Spinal cord (tissue), 10 donors: Measurements from ENCODE around the gene ACAT2. TPM values are rescaled to one million over a fixed set of nuclear protein-coding genes. Genes with fewer than 3 reads are reported as not detected.
"Not testable (repeated sequence)": the region's sequence is repeated elsewhere in the genome, so short reads cannot be mapped to it uniquely, and the experiment has no call there.

Source experiments
- DNase-seq, 6 donors: peaks; one replicate each; pipeline versions ENCODE4 v3.0.0 to v3.0.0-alpha.2; 2013 to 2015; ENCODE audit warnings: low spot score in 6 of 6, low read depth in 4 of 6
- H3K27ac ChIP-seq: one replicate; pipeline ENCODE4 v1.5.1; 2013; ENCODE audit warnings: low read depth, low read length, control low read depth
- H3K27me3 ChIP-seq: one replicate; pipeline ENCODE4 v1.6.1; 2013; ENCODE audit warnings: low read length; ENCODE audit not compliant: control insufficient read depth, insufficient read depth
- H3K36me3 ChIP-seq: one replicate; pipeline ENCODE4 v1.6.1; 2013; ENCODE audit warnings: low read length; ENCODE audit not compliant: control insufficient read depth, insufficient read depth
- H3K4me1 ChIP-seq: one replicate; pipeline ENCODE4 v1.6.1; 2013; ENCODE audit warnings: low read length; ENCODE audit not compliant: control insufficient read depth, insufficient read depth
- H3K4me3 ChIP-seq: one replicate; pipeline ENCODE4 v1.5.1; 2013; ENCODE audit warnings: low read depth, low read length, control low read depth
- H3K9me3 ChIP-seq: one replicate; pipeline ENCODE4 v1.6.1; 2013; ENCODE audit warnings: low read length; ENCODE audit not compliant: control insufficient read depth, insufficient read depth
- WGBS: methylation state at CpG from one replicate; pipeline ENCODE4 v1.1.5; 2013; ENCODE audit warnings: missing lambda C conversion rate; ENCODE audit not compliant: insufficient coverage; 5-methylcytosine and 5-hydroxymethylcytosine counted together
- polyA plus RNA-seq, 2 donors: library from polyadenylated mRNA; unstranded; fragments of 120-200 nt; gene quantifications; one replicate each; pipeline ENCODE4 v1.2.1, GENCODE V29; 2013; ENCODE audit not compliant: insufficient read length in 2 of 2
- total RNA-seq, 2 donors: library from RNA; depleted of rRNA in 1 of 2; stranded (reverse); fragments of 120-200 nt in 1 of 2; fragments of >200 nt in 1 of 2; gene quantifications; one replicate each; pipeline versions ENCODE4 v1.2.3 to v1.2.4, GENCODE V29; 2013 to 2014
- donor health status: healthy.

ACAT2 gene
- total and polyA plus RNA-seq, 4 donors = 69.6 to 136 (median 98.2) TPM

DNA sequence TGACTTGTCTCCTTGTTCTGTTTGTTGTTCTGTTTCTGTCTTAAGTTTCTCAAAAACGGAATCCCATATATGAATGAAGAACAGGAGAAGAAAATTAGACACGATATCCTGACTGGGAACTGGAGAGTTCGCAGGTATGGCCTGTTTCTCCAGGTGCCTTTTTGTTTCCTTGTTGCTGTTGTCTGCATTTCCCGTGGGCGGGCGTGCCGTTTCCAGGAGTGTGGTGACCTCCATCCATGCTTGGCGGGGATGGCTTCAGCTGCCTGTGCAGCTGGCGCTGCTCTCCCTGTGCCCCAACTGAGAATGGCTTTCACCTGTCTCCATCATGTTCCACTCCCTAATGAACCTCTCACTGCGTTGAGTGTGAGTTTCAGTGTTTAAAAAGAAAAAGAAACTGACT is 42.7 kb downstream of the ACAT2 start:
- Histone ChIP-seq H3K27me3 (no peaks in the 10 kb centered on the region), H3K9me3 (no peaks in the 10 kb centered on the region), H3K36me3 (peaks cover 13% of the 10 kb centered on the region), H3K4me3 (no peak overlapping the region), H3K27ac (no peak overlapping the region), H3K4me1 (no peaks in the 10 kb centered on the region)
- DNase-seq = no peak
- WGBS = 92% methylated on average over 7 of the region's 10 CpGs

DNA sequence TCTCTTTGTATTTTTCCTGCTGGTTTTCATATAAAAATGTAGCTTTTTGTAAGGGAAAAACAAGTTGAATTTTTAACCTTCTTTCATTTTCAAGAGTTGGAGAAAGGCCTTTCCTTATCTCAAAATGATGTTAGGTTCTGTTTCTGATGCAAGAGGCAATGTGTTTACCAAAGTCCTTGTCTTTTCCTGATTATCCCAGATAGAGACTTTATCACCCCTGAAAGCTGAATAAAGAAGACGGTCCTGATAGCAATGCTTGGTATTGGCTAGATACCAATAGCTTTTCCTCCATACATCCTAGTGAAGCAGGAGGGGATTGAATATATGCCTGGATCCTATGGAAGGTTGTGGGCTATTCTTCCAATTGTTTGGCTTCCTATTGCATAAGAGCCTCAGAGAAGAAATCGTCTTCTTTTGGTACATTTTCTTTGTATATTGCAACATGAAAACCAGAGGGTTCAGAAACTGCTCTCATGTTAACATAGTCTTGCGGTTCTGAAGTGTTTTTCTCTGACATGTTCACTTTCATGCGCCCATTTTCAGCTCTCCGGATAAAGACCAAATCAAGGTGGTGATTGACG is 43.7 kb downstream of the ACAT2 start:
- H3K27me3 ChIP-seq = no peaks in the 10 kb centered on the region
- peaks cover 3% of the 10 kb centered on the region for H3K36me3 ChIP-seq
- H3K9me3 ChIP-seq = no peaks in the 10 kb centered on the region
- no peak overlapping the region for H3K4me3 ChIP-seq
- H3K27ac ChIP-seq = no peak overlapping the region
- DNase-seq = no peak
- 95% methylated on average over 4 of the region's 6 CpGs for WGBS
- no peaks in the 10 kb centered on the region for H3K4me1 ChIP-seq

DNA sequence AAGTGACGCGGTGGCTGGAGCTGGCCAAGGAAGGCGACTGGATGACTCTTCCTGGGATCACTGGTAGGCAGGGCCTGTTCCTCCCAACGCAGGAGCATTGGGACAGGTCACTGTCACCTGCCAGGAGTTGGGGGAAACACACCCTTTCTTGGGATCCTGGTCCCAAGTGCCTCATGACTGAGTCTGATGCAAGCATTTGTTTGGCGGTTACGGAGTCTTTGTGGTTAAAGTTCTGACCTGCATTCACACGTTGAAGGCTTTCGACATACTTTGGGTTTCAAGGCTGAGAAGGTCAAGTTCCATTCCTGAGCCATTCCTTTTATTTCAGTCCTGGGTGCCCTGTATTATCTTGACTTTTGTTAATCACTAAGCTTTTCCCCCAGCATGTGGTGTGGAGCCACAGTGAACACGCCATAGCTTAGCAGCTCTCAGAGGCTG is 44.2 kb downstream of the ACAT2 start:
- H3K36me3 ChIP-seq = no peaks in the 10 kb centered on the region
- H3K27me3 ChIP-seq = no peaks in the 10 kb centered on the region
- H3K27ac ChIP-seq = no peak overlapping the region
- H3K4me3 ChIP-seq = no peak overlapping the region
- H3K4me1 ChIP-seq = no peaks in the 10 kb centered on the region
- no peak for DNase-seq
- WGBS = 87% methylated on average over 7 of the region's 9 CpGs
- H3K9me3 ChIP-seq = no peaks in the 10 kb centered on the region

DNA sequence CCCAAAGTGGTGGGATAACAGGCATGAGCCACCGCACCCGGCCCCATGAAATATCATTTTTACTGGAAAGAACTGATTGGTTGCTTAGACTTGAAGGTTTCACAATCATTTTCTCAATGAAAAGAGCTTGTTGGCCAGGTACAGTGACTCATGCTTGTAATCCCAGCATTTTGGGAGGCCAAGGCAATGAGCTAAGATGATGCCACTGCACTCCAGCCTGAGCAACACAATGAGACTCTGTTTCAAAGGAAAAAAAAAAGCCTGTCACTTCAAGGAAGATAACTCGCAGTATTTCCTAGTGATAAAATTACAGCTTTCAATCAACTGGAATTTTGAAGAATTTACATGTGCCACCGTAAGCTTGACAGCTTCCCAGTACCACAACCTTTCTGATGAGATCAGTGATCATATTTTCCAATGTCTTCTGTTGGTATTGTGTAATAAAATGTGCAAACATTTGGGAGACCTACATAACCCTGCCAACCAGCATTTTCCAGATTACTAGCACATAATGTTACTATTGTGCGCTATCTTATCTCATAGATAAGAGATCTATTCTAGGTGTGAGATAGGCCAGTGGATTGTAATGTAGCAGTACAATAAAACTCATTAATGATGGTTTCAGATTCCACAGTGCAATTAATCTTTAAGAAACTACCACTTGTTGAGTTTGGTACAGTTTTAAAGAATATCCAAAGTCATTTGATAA is 45.5 kb downstream of the ACAT2 start:
- H3K4me1 ChIP-seq = no peaks in the 10 kb centered on the region
- H3K4me3 ChIP-seq = no peak overlapping the region
- no peaks in the 10 kb centered on the region for H3K36me3 ChIP-seq
- DNase-seq = no peak
- 93% methylated on average over 2 of the region's 5 CpGs for WGBS
- no peaks in the 10 kb centered on the region for H3K9me3 ChIP-seq
- no peak overlapping the region for H3K27ac ChIP-seq
- no peaks in the 10 kb centered on the region for H3K27me3 ChIP-seq

DNA sequence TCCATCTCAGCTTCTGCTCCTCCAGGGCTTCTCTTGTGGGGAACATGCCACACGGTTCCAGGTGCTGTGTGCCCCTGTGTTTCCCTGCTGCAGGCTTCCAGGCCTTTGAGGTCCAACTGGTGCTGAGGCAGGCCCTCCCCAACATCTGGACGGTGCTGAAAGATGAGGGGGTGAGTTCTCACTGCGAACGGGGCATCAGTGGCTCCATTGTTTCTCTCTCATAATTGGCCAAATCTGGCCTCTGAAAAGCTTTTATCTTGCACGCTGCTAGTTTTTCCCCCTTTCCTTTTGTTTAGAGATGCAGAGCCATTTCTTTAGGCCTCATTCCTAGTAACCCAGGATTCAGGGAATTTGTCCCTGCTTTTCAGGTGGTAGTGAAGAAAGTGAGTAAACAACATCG is 46.8 kb downstream of the ACAT2 start:
- no peak for DNase-seq
- Histone ChIP-seq H3K4me1 (no peaks in the 10 kb centered on the region), H3K36me3 (no peaks in the 10 kb centered on the region), H3K9me3 (no peaks in the 10 kb centered on the region), H3K27ac (no peak overlapping the region), H3K4me3 (no peak overlapping the region), H3K27me3 (no peaks in the 10 kb centered on the region)
- WGBS = 71% methylated on average over 3 of the region's 6 CpGs

DNA sequence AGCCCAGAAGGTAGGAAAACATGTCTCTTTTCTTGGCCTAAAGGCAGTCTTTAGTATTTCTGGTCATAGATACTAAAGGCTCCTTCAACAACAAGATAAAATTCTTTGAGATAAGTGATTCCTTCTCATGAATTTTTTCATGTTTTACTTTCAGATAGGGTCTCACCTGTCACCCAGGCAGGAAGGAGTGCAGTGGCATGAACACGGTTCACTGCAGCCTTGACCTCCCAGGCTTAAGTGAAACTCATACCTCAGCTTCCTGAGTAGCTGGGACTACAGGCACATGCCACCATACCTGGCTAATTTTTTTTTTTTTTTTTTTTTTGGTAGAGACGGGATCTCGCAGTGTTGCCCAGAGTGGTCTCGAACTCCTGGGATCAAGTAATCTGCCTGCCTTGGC is 47.3 kb downstream of the ACAT2 start:
- Histone ChIP-seq H3K4me3 (no peak overlapping the region), H3K36me3 (no peaks in the 10 kb centered on the region), H3K27me3 (no peaks in the 10 kb centered on the region), H3K9me3 (no peaks in the 10 kb centered on the region), H3K27ac (no peak overlapping the region), H3K4me1 (no peaks in the 10 kb centered on the region)
- no peak for DNase-seq
- WGBS = 100% methylated on average over 2 of the region's 4 CpGs

DNA sequence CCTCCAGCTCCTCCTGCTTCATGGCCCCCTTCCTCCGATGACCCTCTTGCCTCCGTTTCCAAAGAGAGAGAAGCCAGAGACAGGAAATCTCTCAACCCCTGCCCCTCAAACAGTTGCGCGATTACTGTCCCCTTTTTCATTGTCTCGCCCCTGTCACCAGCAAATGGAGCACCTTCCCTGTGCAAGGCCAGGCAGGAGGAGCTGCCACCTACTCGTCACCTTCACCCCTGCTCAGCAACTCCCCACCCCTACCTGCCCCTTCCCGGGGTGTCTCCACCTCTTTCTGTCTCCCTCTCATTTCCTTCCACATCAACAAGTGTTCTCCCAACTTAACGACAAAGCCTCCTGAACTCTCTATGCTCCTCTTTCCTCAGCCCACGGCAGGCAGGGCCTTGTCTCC is 51.9 kb downstream of the ACAT2 start:
- no peak overlapping the region for H3K4me3 ChIP-seq
- DNase-seq = no peak
- no peak overlapping the region for H3K27ac ChIP-seq
- 85% methylated on average over 9 of the region's 9 CpGs for WGBS
- H3K9me3 ChIP-seq = no peaks in the 10 kb centered on the region
- H3K4me1 ChIP-seq = no peaks in the 10 kb centered on the region
- H3K27me3 ChIP-seq = no peaks in the 10 kb centered on the region
- no peaks in the 10 kb centered on the region for H3K36me3 ChIP-seq

DNA sequence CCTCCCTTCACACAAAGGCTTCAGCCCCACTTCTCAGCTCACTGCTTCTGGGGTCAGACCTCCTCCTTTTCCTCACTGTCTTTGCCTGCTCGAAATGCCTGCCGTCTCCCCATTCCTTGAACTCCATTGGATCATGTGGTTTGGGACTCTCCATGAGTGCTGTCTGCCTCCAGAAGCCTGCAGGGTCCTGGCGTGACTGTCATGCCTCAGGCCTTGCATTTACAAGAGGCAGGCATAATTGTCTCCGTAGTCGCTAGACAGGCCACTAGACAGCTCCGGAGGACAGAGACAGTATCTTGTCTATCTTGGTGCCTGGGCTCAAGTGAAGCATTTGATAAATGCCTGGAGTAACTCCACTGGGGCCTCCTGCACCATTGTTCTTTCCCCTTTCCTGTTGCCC is 53.6 kb downstream of the ACAT2 start:
- Histone ChIP-seq H3K4me1 (no peaks in the 10 kb centered on the region), H3K4me3 (no peak overlapping the region), H3K27ac (no peak overlapping the region), H3K27me3 (peaks cover 2% of the 10 kb centered on the region), H3K36me3 (peaks cover 2% of the 10 kb centered on the region), H3K9me3 (no peaks in the 10 kb centered on the region)
- no peak for DNase-seq
- 51% methylated on average over 6 of the region's 6 CpGs for WGBS

DNA sequence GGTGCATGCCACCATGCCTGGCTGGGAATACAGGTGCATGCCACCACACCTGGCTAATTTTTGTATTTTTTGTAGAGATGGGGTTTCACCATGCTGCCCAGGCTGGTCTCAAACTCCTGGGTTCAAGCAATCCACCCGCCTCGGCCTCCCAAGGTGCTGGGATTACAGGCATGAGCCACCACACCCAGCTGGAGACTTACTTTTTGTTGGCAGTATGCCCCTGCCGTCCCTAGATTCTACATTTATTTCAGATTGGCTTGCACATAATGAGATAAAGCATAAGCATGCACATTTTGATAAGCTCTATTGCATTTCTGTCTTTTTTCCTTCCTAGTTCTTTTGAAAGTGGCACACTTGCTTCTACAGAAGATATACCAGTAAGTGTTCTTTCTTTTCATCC is 54.9 kb downstream of the ACAT2 start:
- WGBS = 94% methylated on average over 3 of the region's 3 CpGs
- H3K4me1 ChIP-seq, H3K9me3 ChIP-seq, H3K27me3 ChIP-seq, H3K36me3 ChIP-seq, H3K27ac ChIP-seq, DNase-seq, H3K4me3 ChIP-seq: not testable (repeated sequence)
